CD4-positive, alpha-beta T cell treated with Interleukin-17A for 4 hours (primary cell): Measurements from ENCODE around the gene MRPS14.
"Not testable (repeated sequence)": the region's sequence is repeated elsewhere in the genome, so short reads cannot be mapped to it uniquely, and the experiment has no call there.

Experiments used
- DNase-seq: peaks from one replicate; pipeline ENCODE4 v3.0.0-alpha.2; 2020; ENCODE audit warnings: mixed read lengths

MRPS14 gene

DNA sequence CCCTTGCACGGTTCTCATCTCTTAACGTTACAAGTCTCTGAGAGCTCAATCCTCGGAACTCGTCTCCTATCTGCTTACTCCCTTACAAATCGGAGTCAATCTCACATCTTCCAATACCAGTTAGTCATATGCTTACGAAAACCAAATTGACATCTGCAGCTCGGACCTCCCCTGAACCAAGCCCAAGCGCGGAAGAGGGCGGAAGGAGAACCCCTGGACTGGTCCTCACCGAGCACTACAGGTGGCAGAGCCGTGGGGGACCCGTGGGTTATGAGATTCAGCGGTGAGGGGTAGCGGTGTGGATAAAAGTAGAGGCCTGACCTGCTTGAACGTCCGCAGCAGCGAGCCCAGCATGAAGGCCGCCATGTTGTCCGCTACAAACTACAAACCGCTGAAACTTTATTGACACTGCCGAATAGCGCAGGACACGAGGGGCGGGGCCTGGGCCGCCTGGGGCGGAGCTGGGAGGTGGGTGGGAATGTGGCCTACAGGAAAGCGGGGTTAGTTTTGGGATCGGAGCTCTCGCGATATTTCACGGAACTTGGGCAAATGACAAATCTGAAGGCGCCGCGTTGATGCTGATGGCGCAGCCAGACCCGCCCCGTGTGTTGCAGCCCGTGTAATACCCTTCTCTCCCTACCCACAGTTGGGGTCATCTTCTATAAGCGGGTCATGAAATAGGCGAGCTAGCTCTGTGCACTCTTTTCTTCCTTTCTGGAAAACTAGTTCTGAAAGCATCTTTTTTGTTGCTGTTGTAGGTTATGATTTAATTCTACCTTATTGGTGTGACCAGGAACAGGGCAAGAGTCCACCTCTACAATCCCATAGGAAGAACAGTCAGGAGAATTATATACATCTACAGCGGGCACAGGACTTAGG lies at the start of gene MRPS14:
MRPS14 (minus strand) TSS at position 383 of the 879 bp plus-strand sequence; CDS start at position 366, 17 bp downstream.
- peak; percentile 99 for DNase-seq

DNA sequence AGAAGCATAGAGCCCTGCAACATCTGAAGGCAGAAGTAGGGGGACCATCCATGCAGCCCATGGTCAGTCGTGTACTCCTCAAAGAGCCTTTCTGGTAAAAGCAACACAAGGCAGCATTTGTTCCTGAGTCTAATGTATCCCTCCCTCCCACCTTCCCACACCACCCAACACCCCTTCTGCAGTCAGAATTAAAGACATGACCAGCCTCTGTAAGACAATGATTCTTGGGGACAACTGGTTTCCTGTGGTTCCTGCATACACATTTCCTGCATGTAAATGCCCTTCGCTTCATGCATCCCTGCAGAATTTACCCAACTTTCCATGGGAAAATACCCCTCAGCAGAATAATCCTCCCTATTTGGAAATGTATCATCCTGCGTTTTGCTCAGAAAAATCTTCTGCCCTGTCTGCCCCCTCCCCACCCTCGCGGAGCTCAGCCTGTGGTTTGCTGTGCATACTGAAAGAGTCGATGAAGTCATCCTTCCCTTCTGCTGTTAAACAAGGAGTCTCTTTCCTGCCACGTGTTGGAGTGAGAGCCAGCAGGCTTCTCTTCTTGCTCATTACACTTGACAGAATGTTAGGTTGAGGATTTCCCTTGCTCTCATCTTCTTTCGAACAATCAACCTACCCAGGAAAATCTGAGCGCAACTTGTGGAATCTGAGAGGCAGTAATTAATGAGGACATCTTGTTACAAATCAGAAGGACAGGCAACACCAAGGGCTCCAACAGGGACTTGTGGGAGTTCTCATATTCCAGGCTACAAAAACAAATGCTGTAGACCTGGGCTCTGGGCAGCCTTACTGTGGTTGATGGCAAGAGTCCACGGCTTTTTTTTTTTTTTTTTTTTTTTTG lies 49.1 kb upstream of the MRPS14 start:
- no peak for DNase-seq

DNA sequence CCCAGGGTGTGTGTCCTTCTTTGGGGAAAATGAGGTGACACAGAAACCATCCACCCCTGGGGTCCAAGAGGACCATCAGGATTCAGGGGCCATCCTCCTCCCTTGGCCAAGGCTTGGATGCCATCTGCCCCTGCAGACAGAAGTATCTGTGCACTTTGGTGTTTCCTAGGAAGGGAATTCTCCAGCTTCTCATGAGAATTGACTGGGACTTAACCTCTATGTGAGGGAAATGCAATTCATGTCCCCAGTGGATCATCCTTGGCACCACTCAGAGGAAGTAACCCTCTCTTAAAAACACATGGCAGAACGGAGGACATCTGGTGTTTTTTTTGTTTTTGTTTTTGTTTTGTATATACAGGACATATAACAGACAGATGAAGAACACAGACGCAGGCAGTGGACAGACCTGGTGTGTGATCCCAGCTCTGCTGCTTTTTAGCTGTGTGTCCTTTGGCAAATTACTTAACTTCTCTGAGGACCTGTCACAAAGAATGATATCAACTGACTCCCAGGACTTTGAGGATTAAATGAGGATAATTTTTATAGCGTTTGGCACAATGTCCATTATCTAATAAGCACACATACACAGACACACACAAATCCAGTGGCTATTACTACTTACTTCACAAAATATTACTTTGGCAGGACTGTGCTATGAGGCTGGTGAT lies 48.2 kb upstream of the MRPS14 start:
- no peak for DNase-seq

DNA sequence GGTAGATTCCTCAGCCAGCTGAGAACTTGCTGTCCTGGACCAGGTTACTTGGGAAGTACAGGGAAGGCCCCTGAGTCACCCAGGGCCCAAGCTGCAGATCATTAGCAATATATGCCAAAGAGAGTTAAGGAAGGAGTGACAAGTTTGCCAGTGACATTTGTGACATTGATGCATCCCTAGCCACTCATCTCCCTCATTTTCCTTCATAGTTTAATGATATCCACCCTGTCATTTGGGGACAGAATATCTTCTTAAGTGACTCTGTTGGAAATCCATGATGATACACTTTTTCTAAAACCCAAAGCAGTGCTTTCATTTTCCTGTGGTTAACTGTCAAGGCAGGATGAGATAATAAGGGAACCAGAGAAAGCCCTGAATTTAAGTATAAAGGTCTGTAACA lies 47.6 kb upstream of the MRPS14 start:
- no peak for DNase-seq

DNA sequence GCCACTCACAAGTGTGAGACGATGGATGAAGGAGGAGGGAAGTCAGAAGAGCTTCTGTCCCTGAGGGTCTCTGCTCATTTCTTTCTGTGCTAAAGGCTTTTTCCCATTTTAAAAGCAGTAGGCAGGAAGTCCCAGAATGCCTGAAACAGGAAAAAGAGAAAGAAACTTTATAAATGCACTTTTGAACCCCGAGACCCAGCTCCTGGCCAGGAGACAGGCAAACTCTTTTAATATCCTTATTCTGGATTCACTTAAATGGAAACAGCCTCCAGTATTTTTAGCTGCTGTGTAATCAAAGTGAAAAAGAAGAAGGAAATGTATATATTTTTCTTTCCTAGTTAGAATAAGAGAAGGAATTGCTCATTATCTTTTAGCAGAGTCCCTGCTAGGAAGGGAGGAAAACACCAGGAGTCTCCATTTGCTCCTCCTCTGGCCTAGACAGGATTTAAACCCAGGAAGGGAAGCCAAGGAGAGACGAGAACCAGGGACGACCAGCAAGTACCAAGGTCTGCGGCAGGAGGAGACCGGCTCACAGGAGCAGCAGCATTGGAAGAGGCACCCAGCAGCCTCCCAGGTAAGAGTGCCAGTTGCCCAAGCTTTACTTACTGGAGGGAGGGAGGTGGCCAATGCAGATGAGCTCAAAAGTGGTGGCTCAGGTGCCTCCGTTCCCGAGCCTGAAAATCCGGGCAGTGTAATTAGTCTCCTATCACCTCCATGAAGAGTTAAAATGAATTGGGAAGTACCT lies 44.3 kb upstream of the MRPS14 start, which contains the start of gene TNN:
TNN (plus strand) TSS at position 472 of the 745 bp plus-strand sequence. CDS start 9,586 bp downstream, outside the sequence.
- DNase-seq: no peak

DNA sequence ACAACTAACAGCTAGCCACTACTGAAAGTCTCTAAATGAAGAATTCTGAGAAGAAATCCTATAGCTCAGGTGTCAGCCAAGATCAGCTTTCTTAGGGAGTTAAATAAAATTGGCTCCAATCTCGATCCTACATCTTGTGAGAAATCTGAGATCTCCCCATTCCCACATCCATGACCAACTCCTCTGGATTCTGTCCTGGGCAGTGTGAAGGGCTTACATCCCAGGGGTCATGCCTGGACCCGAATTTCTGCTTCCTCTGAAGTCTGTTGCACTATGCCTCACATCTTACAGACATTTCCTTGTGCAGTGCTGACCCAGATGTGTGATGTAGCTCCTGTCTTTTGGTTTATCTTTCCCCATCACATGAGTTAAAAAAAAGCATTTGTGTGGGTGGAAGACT lies 39.6 kb upstream of the MRPS14 start:
- no peak for DNase-seq

DNA sequence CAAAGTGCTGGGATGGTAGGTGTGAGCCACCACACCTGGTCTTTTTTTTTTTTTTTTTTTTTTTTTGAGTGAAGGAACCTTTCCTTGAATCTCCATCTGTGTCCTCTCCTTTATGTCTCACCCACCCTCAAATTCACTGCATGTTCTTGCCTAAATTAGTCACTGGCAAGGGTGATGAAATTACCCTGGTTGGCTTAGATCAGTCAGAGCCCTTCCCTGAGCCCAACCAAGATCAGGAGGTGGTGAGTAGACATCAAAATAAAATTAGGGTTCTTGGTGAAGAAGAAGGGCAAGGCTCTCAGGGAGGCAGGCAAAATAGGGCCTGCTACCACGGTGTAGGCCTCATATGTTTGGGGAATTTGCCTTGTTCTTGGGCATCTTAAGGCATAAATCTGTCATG lies 39.1 kb upstream of the MRPS14 start:
- no peak for DNase-seq

DNA sequence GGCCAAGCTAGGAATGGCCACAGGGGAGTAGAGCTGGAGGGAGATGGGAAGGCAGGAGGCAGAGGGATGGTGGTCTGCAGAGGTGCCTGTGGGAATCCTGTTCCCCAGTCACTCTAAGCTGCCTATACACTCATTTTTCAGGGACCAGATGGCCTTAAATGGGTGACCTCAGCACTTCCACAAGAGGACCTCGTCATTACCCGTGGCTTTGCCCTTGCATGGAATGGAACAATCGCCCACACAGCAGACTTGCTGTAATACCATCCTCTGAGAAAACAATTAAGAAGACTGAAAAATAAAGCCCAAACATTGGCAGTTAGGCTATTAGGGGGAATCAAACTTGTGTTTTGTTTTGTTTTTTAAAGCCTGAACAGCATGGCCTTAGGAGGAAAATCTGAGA lies 31.5 kb upstream of the MRPS14 start:
- no peak for DNase-seq

DNA sequence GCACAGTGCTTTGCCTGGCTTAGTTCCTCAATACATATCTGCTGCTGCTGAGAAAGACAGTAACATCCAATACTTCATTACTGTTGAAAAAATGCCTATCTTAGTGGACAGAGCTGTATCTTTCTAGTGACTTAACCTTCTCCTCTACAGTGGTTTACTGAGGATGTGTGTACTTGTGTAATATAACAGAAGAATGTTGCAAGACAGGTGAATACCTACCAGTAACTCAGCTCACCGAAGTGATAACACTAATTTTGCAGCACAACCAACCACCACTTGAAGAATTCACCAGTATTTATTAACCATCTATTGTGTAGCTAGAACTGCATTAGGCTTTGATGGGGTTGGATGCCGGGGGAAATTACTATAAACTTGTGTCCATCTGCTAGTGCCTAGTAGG lies 27.8 kb upstream of the MRPS14 start:
- no peak for DNase-seq

DNA sequence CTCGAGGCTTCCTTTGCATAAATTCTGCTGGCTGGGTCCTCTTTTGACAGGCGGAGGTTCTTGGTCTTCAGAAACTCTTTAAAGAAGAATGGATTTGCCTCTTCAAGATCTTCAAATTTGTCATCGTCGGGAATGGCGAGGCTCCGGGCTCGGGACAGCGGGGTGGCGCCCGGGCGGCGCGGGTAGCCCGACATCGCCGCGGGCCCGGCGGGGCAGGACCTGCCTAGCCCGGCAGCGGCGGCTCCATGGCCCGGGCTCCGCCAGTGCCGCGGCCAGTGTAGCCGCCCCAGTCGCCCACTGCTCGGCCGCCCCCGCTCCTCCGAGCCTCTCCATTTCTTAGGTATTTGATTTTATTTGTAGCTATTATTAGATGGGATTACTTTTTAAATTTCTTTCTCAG lies 22.3 kb upstream of the MRPS14 start:
- no peak for DNase-seq

DNA sequence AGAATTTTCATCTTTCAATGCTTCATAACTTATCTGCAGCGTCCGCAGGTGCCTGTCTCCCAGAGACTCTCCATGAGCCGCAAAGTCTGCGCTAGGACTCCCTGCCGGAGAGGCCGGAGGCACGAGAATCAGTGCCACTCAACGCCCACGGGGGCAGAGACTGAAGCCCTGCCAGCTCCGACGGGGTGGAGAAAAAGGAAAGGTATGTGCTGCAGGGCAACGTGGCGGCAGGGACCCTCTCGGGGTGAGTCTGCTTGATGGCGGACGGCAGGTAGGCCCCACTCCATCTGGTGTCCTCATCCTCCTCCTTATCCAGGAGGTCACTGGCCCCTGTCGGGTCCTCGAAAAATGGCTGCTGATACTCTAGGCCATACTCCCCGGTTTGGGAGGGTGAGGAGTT lies 21.9 kb upstream of the MRPS14 start:
- DNase-seq: no peak

DNA sequence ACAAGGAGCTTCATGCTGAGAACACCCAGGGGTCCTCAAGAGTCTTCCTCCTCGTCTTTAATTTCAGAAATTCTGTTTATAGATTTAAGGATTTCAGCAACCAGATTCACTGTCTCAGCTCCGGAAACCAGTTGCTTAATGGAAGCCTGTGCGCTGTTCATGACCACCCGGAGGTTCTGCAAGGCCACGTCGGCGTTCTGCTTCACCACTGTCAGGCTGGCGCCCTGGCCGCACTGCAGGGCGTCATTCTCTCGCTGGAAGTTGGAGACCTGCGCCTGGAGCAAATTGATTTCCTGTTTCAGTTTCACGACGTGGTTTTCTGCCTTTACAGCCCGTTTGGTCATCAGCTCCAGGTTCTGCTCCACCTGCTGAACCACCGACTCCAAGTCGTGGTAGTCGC lies 21.4 kb upstream of the MRPS14 start:
- not testable (repeated sequence) for DNase-seq

DNA sequence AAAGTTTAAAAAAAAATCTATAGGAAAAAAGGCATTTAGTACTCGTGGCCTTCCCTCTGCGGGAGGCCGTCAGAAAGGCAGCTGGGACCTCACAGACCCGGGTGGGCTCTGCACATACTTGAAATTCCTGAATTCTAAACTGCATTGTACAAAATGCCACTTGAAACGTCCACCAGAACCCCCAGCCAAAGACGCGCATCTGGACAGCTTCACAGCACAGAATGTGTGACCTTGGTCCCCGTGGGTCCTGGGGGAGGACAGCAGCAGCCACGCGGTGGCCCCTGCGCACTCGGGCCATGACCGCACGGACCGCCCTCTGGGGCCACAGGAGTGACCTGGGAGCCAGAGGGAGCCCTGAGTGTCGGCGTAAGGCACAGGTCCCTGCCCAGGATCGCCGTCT lies 20.6 kb upstream of the MRPS14 start:
- no peak for DNase-seq

DNA sequence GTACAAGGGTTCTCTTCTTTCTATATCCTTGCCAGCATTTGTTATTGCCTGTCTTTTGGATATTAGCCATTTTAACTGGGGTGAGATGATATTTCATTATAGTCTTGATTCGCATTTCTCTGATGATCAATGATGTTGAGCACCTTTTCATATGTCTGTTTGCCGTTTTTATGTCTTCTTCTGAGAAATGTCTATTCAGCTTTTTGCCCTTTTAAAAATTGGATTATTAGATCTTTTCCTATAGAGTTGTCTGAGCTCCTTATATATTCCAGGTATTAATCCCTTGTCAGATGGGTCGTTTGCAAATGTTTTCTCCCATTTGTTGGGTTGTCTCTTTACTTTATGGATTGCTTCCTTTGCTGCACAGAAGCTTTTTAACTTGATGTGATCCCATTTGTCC lies 19.4 kb upstream of the MRPS14 start:
- no peak for DNase-seq

DNA sequence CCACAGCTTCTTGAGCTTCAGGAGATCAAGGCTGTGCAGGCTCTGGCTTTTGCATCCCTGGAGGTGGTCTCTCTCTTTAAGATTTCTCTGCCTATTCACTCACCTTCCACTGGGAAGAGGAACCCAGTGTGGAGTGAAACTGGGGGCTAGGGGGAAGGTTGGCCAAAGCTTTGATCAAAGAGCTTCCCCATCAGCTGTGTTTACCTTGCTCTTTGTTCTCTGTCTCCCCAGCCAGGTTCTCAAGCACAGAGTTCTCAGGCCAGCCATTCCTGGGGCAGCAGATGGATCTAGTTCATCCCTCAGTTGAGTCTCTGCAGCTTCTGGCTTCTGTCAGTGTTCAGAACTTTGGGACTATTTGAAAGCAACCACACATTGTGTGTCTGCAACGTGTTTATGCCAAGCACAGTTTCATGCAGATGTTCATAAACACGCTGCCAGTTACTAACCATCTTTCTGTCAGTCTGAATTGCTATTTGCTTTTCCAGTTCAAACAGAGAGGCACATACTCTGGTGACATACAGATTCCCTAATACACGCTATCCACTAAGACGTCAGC lies 17.2 kb upstream of the MRPS14 start:
- no peak for DNase-seq

DNA sequence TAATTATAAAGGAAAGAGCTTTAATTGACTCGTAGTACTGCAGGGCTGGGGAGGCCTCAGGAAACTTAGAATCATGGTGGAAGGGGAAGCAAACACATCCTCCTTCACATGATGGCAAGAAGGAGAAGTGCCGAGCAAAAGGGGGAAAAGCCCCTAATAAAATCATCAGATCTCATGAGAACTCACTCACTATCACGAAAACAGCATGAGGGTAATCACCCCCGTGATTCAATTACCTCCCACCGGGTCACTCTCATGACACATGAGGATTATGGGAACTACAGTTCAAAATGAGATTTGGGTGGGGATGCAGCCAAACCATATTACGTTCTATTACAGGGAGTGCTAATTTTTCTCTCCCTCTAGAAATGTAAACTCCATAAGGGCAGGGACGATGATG lies 14.2 kb upstream of the MRPS14 start:
- no peak for DNase-seq

DNA sequence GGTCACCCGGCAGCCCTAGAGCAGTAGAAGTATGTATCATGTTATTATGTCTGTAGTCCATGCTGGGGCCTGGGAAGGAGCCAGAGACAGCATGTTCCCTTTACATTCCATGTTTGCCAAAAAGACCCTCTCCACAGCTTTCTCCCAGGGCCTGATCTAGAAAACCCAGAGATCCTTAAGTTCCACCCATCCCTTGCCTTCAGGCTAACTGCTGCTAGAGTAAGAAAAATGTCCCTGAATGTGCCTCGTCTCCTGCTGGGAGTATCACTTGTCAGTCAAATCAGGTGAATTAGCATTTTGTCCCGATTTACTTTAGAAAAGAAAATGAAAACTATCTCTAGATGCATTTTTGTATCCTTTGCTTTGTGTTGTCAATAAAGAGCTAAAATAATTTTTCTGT lies 13.3 kb upstream of the MRPS14 start:
- no peak for DNase-seq

DNA sequence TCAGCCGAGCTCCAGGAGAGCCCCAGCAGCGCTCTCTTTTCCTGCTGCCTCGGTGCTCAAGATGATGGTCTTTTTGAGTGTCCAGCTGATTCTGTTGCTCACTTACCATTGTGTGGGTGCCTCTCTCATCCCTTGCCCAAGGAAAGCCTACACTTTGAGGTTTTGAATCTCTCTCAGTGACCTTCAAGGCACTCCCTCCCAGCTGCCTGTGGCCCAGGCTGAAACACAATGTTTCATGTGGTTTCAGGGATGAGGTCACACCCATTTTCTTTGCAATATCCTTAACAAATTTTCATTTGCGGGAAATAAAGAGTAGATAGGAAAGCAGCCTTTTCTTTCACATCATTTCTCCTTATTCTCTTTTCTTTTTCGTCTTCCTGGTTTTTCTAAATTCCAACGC lies 12.6 kb upstream of the MRPS14 start:
- no peak for DNase-seq

DNA sequence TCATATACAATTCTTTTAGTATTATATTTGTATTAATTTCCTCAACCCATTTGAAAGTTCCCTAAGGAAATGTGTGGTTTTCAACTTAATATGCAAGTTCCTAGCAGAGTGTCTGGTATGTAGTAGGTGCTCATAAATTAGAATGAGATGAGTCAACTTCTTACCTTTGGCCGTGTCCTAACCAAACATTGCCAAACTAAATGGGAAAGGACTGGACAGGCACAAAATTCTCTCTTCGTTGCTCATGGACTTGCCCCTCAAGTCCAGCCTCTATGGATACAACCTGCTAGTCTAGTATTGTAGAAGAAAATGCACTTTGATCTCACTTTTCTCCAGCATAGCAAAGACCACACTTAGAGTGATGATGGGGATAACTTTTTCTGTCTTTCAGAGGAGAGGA lies 11.6 kb upstream of the MRPS14 start:
- no peak for DNase-seq

DNA sequence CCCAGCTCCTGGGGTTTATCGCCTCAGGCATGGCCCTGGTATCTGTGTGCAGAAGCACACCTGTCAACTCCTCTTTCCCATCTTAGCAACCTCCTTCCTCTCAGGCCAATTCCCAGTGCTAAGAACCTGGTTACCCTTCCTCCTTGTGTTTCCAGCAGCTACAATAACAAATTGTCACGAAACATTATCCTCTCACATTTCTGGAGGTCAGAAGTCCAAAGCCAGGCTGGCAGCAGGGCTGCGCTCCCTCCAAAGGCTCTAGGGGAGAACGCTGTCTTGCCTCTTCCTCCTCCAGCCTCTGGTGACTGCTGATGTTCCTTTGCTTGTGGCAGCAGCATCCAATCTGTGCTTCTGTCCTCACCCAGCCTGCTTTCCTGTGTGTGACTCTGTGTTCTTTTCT lies 10.7 kb upstream of the MRPS14 start:
- no peak for DNase-seq

DNA sequence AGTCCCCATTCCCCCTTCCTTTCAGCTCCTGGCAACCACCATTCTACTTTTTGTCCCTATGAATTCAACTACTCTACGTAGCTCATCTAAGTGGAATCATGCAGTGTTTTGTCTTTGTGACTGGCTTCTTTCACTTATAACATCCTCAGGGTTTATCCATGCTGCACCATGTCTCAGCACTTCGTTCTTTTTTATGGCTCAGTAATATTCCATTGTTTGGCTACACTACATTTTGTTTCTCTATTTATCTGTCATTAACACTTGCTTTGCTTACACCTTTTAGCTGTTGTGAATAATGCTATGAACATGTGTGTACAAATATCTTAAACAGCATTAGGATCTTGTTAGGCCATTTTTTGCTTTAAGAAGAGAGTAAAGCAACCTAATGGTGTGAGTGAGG lies 1.5 kb upstream of the MRPS14 start:
- no peak for DNase-seq

DNA sequence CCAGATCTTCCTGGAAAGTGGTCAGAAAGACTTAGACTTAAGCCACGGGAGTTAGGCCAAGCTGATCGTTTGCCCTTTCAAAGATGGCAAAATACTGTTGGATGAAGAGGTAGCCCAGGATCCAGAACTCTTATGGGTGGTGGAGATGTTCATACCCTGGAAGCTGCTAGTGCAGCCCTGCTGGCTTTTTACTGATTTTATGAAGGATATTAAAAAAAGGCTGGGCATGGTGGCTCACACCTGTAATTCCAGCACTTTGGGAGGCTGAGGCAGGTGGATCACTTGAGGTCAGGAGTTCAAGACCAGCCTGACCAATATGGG lies 657 bp upstream of the MRPS14 start:
- DNase-seq: peak; percentile 13

DNA sequence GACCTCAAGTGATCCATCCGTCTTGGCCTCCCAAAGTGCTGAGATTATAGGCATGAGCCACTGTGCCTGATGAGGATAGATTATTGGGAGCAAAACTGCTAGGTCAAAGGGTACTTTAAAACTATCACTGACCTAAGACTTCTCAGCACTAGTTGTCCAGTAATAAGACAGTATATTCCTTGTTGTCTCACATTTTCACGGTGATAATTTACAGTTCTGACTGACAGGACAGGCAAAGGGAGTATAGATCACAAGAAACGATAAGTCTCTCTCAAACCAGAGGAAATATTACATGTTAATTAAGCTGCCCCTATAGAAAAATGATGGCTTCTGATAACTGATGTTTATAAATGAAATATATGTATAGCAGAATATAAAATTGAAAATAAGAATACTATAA lies 3.7 kb downstream of the MRPS14 start:
- no peak for DNase-seq
